Endothelial cell of umbilical vein (primary cell): ENCODE results near the gene CFC1.
"Not testable (repeated sequence)": the region's sequence is repeated elsewhere in the genome, so short reads cannot be mapped to it uniquely, and the experiment has no call there.

Experiments used
- CTCF ChIP-seq, 2 donors: IDR thresholded peaks; 1 replicate in 1 of 2; 2 replicates in 1 of 2; pipeline ENCODE4 v1.5.1; 2011; ENCODE audit warnings: low read length in 2 of 2, mild to moderate bottlenecking in 2 of 2, moderate library complexity in 2 of 2, control low read depth in 1 of 2, inconsistent platforms in 1 of 2, low read depth in 1 of 2; ENCODE audit not compliant: insufficient read depth in 1 of 2; ENCODE audit errors: extremely low read depth in 1 of 2
- EZH2 ChIP-seq: IDR thresholded peaks from 2 replicates; pipeline ENCODE4 v1.6.1; 2012; ENCODE audit warnings: borderline replicate concordance, low read depth, mild to moderate bottlenecking, moderate library complexity, low read length, inconsistent platforms; ENCODE audit not compliant: severe bottlenecking
- FOS ChIP-seq: IDR thresholded peaks from 2 replicates; pipeline ENCODE4 v1.6.1; 2011; ENCODE audit warnings: mild to moderate bottlenecking, low read length, moderate library complexity, borderline replicate concordance; ENCODE audit not compliant: insufficient read depth
- GATA2 ChIP-seq: IDR thresholded peaks from 2 replicates; pipeline ENCODE4 v1.7.0; 2011; ENCODE audit warnings: low read depth, mild to moderate bottlenecking, moderate library complexity, mixed read lengths, low read length; ENCODE audit not compliant: insufficient read length, insufficient read depth
- JUN ChIP-seq: IDR thresholded peaks from 2 replicates; pipeline ENCODE4 v1.6.1; 2011; ENCODE audit warnings: borderline replicate concordance, low read depth; ENCODE audit not compliant: insufficient read length, insufficient read depth
- MAX ChIP-seq: IDR thresholded peaks from 2 replicates; pipeline ENCODE4 v1.6.1; 2011; ENCODE audit not compliant: insufficient read depth, insufficient read length
- POLR2A ChIP-seq: IDR thresholded peaks from 2 replicates; pipeline ENCODE4 v1.6.1; 2012; ENCODE audit warnings: low read depth, mild to moderate bottlenecking, control low read depth, low read length
- POLR2AphosphoS5 ChIP-seq: IDR thresholded peaks from 2 replicates; pipeline ENCODE4 v1.6.1; 2012; ENCODE audit warnings: low read depth, mild to moderate bottlenecking, control low read depth, low read length, moderate library complexity; ENCODE audit not compliant: insufficient read depth

DNA sequence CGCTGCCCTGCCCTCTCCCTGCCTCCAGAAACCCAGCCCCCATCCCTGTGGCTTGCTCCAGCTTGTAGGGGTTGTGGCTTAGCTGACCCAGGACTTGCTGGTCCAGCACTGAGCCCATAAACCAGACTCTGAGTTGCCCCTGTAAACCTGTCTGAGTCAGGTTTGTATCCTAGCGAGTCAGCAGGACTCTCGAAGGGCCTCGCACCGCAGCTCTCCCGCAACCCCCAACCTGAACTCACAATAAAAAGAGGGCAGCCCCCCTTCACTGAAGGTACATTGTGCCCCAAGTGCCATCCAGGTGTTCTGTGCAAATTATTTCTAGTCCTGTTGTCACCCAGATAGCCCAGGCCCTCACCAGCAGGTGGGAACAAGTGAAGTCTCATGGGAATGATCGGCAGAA lies 17.9 kb downstream of the CFC1 start:
- TF ChIP-seq CTCF (IDR thresholded peaks at IDR 0.05; ENCODE audit: extremely low read depth in 1 of 2, insufficient read depth in 1 of 2, low read depth in 1 of 2, low read length in 2 of 2); EZH2; POLR2A; MAX; JUN; POLR2AphosphoS5; FOS; GATA2: not testable (repeated sequence)
